Gastroesophageal sphincter (tissue), 3 donors: ENCODE data around the gene DCBLD2.

Experiments used
- CTCF ChIP-seq, 4 experiments: fragments of 200-600 bp in 2 of 4; fragments of 450-650 bp in 2 of 4; sonication (generic) in 1 of 4; IDR thresholded peaks; one replicate each; pipeline ENCODE4 v1.5.1; 2017 to 2019; ENCODE audit warnings: antibody characterized with exemption in 4 of 4, mild to moderate bottlenecking in 2 of 4, moderate library complexity in 2 of 4
- POLR2A ChIP-seq, 2 donors: fragments of 450-650 bp; IDR thresholded peaks; one replicate each; pipeline ENCODE4 v1.6.1; 2017; ENCODE audit warnings: antibody characterized with exemption in 2 of 2, mild to moderate bottlenecking in 2 of 2, moderate library complexity in 1 of 2

DNA sequence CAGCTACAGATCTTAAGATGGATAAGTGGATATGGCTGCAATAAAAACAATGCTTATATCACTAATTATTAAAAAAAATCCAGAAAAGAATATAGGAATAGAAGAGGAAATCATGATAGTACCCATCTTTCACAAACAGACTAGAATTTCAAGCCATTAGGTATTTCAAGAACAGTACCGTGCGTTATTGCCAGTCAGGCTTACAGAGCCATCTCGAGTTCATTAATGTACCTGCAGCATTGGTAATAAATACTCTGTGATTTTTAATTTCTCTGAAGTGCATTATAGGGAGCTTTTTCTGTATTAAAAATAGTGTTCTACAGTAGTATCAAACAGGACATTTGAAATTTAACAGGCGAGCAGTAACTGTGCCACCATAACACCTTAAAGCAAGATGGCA is 102.7 kb downstream of the DCBLD2 start:
- TF ChIP-seq CTCF (IDR thresholded peaks at IDR 0.05) (no peak), POLR2A (IDR thresholded peaks at IDR 0.05) (no peak)
